Activated CD4-positive, CD25-positive, alpha-beta regulatory T cell (primary cell): ENCODE results near the gene GCSAM.

ENCODE experiments used
- DNase-seq, 4 experiments: peaks; one replicate each; lab custom pipeline; 2025; lab: John Stamatoyannopoulos, UW

The GCSAM gene

DNA sequence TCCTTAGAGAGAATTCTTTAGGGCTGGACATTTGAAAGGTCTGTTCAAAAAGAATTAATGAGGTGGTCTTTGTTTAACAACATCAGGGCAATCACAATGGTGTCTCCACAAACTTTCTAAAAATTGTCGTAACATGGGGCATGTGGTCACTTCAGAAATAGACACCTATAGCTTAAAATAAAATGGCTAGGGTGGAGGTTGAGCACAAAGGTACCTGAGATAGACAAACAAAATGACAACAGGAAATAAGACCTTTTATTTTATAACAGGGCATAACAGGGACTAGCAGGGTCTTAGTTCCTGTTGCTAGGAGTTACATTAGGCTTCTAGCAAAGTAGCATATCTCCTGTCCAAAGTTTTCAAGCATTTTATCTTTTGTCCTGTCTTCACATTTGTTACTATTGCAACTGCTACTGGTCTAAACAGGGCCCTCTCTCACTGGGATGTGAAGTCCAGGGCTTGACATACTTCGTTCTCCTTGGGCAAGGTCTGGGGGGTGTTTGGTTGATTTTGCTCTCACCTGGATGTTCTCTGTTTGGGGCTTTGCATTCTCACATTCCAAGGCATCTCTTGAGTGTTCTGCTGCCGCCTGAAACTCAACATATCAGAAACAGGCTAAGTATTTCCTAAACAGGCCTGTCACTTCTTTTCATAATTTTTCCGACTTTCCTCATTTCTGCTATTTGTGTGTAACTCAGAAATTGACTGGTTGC is 3.0 kb downstream of the GCSAM start:
- DNase-seq = no peak

DNA sequence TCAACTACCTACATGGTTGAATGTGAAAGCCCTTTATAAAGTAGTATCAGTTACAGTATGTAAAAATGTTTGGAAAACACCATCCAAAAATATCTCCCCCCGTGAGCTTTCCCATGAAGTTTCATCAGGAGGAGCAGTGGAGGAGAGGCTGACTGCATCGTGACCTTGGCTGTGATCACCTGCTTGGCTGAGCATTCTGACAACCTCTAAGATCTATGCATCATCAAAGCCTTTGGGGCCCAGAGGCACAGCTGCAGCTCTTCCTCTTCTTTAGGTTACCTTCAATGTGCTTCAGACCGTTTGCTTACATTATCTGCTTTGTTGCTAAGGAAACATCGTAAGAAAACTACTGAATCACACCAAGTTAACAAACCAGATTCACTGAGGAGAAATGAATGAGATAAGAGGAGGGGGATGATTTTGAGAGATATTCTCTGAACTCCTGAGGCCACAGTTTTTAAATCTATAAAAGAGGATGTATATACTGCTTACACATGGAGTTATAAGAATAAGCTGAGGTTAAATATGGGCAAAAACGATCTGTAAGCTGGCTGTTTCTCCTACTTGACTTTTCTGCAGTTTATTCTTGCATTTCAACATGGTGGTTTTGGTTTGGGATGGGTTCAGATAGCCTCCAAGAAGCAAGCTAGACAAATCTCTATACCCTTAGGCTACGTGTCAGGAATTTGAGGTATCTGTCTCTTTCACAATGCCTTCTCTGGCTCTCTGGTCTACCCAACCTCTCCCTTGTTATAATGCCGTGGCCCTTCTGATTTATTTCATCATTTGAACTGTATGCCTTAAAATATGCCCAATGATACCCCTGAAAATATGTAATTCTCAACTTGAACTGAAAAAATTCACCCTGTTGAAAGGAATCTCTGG is 4.0 kb downstream of the GCSAM start:
- DNase-seq = peak in 3 of 4 experiments; percentile 4 to 7 (median 5)

DNA sequence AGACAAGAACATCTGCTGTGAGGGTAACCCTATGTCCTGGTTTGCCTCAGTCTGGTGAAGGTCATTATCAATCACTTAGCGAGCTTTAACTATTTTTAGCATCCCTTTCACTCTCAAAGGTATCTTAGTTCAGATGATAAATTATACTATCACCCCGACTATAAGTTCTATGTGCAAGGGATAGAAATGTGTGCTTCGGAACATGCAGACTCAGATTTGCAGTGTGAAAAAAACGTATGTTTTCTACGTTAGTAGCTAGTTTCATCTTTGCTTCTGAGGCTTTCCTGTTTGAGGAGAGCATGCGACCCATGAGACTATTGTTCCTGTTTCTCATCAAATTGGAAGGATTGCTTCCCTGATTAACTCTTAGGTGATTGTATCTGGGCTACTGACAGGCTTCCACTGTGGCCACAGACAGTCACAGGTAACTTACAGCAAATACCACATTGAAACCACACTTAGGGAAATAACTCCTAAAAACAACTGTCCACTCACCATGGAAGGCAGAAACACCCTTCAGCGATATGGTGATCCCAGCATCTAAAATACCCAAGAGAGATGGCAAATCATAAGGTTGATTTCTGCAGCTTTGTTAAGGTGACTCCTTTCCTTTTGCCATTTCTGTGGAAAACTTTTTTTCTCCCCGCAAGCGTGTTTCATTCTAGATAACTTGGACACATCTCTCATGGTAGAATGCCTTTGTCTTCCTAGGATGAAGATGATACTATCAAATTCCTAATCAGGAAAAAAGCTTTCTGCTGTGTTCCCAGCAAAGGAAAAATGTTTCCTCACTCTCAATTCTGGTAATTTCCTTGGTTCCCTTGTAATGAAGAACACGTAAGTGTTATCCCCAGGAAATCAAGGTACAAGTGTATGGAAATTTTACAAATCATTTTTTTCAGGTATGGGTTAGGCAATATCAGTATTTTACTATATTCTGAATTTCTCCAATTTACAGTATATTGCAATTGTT is 5.2 kb downstream of the GCSAM start:
- no peak for DNase-seq

DNA sequence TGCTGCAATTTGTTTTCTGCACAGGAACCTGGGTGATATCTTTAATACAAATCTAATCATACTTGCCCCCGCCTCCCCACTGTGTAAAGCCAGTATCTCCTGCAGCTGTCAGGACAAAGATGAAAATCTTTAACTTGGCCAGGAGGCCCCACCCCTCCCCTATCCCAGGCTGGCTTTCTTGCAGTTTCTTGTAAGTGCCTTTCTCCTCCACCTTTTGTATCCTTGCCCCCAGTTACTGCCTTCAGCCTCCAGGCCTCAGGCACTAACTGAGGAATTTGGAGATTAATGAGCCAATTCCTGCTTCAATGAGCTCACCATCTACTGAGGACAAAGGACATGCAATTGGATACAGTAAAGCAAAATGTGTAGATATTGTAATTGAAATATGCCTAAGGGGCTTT is 6.5 kb downstream of the GCSAM start:
- DNase-seq = no peak

DNA sequence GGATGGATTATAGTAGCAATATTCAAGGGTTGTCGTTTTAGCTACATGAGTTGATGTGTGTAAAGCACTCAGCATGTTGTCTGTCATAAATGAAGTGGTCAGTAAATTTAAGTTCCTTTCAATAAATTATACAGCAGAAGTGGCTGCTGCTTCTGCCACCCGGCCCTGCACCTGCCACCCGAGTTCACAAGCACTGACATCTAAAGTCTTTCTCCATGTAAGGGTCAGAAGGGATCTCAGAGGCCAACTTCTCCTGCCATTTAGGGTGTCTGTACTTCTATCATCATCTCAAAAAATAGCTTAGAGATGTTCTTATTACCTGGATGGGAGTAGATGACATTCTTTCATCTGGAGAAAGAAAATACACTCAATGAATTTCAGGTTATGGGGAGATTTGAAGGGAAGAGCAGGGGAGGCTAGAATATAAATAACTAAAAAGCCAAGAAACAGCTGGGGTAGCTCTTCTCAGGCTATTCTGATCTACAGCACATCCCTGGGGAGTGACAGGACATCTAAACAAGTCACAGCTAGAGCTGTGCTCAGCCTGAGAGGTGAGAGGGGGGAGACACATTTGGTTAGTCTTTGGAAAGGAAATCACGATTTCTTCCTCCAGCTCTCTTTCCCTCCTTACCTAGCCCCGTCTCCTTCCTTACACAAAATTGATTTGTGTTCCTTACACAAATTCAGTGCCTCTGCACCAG is 8.0 kb downstream of the GCSAM start:
- no peak for DNase-seq

DNA sequence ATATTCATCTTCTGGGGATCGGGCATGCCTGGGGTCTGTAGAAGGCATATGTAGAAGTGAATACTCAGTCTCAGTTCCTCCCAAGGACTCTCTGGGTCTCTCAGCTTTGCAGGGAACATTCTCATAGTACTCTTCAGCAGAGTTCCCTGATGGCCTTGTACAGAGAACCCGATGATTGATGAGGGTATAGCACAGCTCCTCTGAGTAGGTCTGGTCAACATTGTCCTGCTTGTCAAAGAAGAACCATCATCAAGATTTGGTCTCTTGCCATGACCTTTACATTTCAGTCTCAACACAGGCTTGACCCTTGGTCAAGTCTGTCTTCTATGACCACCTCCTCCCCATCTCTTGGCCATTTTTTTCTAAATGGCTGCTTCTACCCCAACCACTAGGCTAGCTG is 9.5 kb downstream of the GCSAM start:
- DNase-seq = no peak

DNA sequence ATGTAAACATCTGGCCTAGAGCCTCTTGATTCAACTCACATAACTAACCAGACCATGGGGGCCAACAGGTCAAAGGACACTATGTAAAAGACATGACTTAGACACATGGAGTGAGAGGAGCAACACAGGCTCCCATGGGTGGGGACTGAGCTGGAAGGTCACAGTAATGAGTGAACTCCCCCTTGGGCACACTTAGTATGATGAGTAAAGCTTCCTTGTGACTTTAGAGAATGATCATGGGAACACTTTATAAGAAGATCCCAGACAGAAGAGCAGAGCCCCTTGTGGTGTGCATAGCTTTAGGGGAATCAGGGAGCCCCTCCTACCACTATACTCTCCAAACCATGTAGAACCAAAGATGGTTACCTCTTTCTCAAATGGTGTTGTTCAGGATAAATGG is 10.2 kb downstream of the GCSAM start:
- no peak for DNase-seq

DNA sequence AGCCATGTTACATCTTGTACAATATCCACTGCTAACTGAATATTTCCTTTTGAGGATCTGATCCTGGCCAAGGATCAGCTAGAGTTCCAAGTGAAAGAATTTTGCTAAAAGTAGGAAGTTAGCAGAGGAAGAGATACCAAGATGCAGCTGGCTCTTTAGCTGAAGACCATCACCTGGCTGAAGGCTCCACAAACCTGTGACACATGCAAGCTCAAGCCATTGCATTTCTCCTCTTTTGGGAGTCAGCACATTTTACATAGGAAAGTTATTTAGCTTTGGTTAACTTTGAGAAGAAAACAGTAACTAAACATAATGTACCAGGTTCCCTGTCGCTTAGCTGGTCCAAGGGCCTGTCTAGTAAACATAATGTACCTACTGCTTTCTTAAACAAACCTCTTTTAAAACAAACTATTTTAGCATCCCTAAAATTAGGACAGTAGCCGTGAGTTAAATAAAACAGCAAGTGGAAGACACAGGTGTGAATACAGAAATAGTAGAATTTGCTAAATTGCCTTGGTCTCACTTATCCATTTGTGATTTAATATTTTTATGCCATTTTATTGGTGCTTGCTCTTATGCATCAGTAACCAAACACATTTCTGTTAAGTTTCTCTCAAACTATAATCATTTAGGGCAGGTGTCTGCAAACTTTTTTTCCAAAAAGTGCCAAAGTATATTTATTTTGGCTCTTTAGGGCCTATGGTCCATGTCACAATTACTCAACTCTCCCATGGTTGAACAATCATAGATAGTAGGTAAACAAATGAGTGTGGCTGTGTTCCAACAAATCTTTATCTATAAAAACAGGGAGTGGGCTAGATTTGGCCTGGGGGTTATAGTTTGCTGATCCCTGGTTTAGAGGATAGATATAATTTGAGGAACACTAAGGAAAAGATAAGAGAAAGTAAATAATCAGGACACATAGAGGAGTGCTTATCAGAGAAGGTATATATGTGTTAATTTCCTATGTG is 11.2 kb downstream of the GCSAM start:
- DNase-seq = no peak

DNA sequence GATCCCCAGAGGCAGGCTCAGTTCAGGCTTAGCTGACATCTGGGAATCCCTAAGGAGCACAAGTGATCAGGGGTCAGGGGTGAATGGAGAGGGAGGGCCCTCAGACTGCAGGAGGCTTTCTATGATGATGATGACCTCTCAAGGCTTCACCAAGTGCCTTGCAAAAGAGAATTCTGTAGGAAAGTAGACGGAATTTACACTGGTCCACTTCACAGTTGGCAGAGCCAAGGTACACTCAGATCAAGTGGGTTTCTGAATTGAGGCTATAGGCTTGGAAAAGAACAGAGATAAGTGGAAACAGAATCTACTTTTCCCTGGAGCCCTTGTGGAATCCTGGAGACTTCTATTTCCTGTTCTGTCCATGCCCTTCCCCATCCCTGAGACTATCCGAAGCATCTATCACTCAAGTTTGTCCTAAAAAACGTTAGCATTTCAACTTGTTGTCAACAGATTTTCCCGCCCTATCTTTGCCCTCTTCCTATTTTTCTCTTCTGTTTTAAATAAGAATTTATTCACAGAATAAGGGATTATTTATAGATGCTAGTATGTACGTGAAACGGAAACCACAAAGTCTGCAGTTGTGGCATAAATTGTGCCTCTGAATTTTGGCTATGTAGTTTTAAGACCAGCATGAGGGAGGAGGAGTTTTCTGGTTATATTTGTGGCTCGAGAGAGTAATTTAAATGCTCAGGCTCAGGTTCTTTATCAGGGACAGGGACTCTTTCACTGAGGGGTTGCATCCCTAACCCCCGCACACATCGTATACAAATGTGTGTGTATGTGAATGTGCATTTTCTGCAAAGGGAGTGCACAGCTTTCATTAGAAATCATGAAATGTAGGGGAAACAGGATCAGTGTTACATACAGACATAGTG is 12.8 kb downstream of the GCSAM start:
- no peak for DNase-seq

DNA sequence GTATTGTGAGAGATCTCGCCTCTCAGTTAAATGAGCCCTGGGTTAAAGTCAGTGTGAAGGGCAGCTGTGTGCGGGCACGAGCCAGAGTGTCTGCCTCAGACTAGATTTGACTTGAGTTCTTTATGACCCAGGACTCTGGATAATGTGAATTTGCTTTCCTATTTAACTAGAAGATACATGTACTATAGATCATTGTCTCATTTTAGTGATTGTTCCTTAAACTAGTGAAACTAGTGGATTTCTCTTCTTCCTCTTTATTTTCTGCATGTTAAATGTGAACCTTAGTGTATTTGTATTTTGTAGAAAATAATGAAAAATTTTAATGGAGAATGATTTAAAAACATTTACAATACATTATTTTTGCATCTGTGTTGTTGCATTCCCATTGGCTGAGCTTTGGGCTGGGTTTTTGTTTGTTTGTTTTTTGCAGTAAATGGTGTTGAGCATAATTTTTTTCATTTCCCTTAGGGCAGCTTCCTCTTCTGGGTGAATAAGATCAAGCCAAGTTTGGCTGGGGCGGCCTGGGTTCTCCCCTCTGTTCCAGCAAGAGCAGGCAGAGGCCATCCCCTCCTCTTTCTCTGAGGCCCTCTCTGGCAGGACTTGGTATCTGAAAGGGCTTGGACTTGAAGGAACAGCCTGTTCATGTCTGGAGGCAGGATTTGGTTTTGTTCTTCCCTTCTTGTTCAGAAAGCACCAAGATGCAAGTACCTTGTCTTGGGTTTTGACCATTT is 15.0 kb downstream of the GCSAM start:
- DNase-seq = no peak

DNA sequence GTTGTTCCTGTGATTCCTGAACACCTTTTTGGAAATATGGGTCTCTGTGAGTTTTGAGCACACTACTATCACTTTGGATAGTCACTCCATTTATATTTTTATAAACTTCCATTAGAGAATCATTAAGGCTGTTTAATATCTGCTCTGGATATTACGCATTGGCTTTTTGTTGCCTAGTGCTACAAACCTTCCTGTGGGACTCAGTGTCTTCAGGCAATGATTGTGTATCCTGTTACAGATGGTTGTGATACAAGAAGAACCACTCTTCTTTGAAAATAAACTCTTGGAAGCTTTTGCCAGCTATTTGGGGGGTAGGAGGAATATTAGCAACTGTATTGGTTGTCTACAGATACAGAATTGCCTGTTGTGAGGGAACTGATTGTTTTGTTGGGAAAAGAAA is 15.6 kb downstream of the GCSAM start:
- DNase-seq = no peak

DNA sequence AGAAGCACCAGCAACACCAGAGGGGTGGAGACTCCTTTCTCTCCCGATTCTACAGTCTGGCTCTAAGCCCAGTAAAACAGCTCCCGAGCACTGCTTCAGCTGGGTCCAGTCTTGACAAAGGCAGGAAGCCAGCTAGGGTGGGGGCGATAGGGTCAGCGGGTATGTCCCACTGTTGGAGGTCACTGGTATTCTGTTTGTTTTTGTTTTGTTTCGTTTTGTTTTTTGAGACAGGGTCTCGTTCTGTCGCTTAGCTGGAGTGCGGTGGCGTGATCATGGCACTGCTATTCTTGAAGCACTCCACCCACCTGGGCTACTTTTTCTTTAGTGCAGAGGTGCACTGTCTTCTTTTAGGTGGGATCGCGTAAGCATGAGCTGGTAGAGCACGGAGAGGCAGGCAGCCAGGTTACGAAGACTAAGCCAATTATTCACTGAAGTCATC is 16.3 kb downstream of the GCSAM start:
- DNase-seq = no peak

DNA sequence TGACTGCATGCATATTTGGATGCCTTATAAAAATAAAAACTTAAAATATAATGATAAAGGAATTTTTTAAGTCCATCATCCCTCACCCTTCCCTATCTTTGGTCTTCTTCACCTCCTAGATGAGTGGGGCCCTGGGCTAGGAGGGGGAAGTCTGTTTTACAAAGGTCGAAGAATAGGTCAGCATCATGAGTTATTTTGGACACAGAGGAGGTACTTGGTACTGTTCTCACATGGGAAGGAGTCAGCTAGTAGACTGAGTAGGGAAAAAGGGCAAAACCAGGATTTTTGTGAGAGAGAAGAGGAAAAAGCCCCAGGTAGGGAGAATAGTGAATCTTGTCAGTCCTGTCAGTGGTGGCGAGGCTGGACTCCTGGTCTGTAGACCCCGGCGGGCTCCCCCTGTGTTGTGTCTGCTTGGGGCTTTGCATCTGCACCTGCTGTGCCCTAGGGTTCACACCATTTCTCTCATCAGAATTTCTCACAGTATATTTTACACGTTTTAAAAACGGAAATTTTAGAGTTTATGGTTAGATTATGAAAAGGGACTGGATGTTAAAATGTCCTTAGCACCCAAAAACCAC is 17.2 kb downstream of the GCSAM start:
- DNase-seq = no peak

DNA sequence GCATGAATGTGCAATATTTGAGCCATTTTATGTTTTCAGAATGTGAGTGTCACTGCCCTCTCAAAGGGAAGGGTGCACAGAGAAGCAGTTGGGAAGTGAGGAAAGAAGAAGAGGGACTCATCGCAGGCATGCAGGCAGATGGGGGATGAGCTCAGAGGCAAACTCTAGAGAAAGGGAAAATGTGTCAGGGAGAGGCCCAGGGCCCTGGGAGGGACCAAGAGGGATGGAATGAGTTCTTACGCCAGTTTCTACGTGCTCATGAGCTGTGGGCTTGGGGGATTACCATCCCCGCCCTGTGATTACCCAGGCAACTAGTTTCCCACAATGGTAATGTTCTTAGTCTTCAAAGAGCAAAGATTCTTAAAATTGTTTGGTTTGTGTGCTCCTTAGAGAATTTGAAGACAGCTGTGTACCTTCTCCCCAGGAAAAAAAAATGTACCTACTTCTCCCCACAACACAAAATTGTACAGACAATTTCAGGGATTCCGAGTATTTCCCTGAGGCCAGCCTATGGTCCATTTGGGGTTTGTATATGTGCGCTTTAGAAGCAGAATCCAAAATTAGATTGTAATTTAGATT is 17.8 kb downstream of the GCSAM start:
- DNase-seq = no peak

DNA sequence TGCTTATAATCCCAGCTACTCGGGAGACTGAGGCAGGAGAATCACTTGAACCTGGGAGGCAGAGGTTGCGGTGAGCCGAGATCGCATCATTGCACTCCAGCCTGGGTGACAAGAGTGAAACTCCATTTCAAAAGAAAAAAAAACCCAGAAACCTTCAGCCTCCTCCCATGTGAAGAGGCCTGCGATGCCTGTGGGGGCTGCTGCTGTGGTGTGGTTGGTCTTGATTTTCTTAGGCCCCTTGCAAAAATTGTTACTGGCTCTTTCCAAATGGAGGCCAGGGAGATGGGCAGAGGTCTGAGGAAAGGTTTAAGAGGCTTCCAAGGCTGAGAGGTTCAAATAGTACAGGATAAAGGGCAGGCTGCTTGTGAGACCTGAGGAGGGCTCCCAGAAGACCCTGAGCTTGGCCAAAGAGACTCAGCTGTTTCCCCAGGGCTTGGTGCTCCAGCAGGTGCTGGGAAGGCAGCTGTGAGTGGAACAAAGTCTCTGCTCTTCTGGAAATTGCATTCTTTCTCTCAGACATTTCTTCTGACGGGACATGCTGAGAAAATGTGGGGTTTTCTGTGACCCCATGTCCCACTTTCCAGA is 18.4 kb downstream of the GCSAM start:
- no peak for DNase-seq

DNA sequence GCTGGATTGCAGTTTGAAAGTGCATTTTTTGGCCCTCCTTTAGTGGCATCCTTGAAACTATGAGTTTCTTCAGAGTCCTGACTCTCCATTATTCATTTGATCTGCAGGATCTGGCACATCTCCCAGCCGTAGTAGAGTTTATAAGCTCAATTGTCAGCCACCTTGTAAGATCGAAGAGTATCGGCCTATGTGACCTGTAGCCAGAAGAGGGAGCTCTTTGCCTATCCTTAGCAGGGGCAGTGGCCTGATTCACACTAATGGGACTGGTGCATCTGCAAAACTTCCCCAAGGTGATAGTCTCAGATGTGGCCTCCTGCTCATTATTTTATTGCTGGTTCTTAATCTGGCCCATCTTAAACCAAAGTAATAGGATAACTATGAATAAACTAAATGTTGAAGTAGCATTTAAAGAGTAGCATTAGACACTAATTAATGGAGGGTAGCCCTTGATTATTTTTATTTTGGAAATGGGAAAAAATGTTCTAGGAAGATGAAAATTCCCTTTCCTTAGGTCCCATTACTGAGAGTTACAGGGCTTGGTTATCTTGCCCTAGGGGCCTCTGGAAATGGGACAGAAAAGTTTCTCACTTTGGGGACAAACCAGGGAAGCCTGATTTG is 21.2 kb downstream of the GCSAM start:
- DNase-seq = peak in 3 of 4 experiments; percentile 6 to 16 (median 6)

DNA sequence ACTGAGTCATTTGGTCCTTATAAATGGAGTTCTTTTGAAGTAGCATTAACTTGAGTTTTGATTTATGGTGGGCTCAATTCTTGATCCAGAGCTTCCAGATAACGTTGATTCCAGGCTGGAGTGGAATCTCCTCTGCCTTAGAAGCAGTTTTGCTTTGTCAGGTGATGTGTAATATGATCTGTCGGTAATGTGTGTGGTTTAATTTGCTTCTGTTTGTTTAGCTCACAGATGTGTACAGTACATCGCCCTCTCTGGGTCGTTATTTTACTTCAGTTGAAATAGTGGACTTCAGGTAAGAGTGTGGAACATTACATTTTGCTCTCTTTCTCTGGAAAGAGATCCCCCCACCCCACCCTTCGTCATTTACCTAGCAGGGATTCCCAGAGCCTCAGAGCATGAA is 23.7 kb downstream of the GCSAM start:
- DNase-seq = no peak
